Transverse colon (tissue), 4 donors: ENCODE data around the gene AGO1.

Experiments used
- CTCF ChIP-seq, 5 experiments: fragments of 200-600 bp in 3 of 5; fragments of 450-650 bp in 2 of 5; sonication (generic) in 3 of 5; IDR thresholded peaks; 1 replicate in 2 of 5; 2 replicates in 3 of 5; pipeline ENCODE4 v1.5.1; 2016 to 2017; ENCODE audit warnings: antibody characterized with exemption in 5 of 5, inconsistent platforms in 3 of 5, mild to moderate bottlenecking in 2 of 5, moderate library complexity in 1 of 5
- EP300 ChIP-seq: sonication (generic); formaldehyde crosslinking; IDR thresholded peaks from one replicate; pipeline ENCODE4 v1.6.1; 2017; ENCODE audit warnings: antibody characterized with exemption, low read depth
- POLR2AphosphoS5 ChIP-seq, 3 donors: sonication (generic); formaldehyde crosslinking; IDR thresholded peaks; one replicate each; pipeline ENCODE4 v1.6.1; 2016; ENCODE audit warnings: antibody characterized with exemption in 3 of 3

GRCh38 chr1:35923791-35924221 lies 40.8 kb downstream of the AGO1 start:
- TF ChIP-seq EP300, result no peak
- no peak for TF ChIP-seq CTCF (IDR thresholded peaks at IDR 0.05)
- no peak for TF ChIP-seq POLR2AphosphoS5 (IDR thresholded peaks at IDR 0.05)
